Upper lobe of left lung (tissue), 6 donors: ENCODE results near the gene NOTCH3. TPM values are rescaled to one million over a fixed set of nuclear protein-coding genes. Genes with fewer than 3 reads are reported as not detected.

Experiments
- ATAC-seq, 2 donors: fragments of 200-7000 bp; cut with Tn5 transposase; one replicate each; pipeline ENCODE4 v1.9.1; 2022; ENCODE audit warnings: mild to moderate bottlenecking in 2 of 2, moderate library complexity in 2 of 2; ENCODE audit not compliant: low FRiP score in 2 of 2
- DNase-seq, 2 donors: peaks; one replicate each; pipeline ENCODE4 v3.0.0-alpha.2; 2019 to 2020
- H3K27ac ChIP-seq, 4 donors: fragments of 200-600 bp; sonication (generic); one replicate each; pipeline ENCODE4 v1.5.1; 2016 to 2019
- H3K27me3 ChIP-seq, 4 donors: fragments of 200-600 bp; sonication (generic); one replicate each; pipeline ENCODE4 v1.5.1; 2017 to 2019
- H3K36me3 ChIP-seq, 4 donors: fragments of 200-600 bp; sonication (generic); one replicate each; pipeline ENCODE4 v1.5.1; 2016 to 2019
- H3K4me1 ChIP-seq, 4 donors: fragments of 200-600 bp; sonication (generic); one replicate each; pipeline ENCODE4 v1.5.1; 2018 to 2019
- H3K4me3 ChIP-seq, 4 donors: fragments of 200-600 bp; sonication (generic); one replicate each; pipeline ENCODE4 v1.5.1; 2017 to 2019; ENCODE audit warnings: mild to moderate bottlenecking in 2 of 4, moderate library complexity in 1 of 4
- H3K9me3 ChIP-seq, 4 donors: fragments of 200-600 bp; sonication (generic); one replicate each; pipeline ENCODE4 v1.5.1; 2018 to 2019
- EP300 ChIP-seq, 4 donors: sonication (generic); formaldehyde crosslinking; IDR thresholded peaks; one replicate each; pipeline ENCODE4 v1.5.1; 2017; ENCODE audit warnings: antibody characterized with exemption in 4 of 4, control low read depth in 2 of 4
- POLR2A ChIP-seq, 4 donors: fragments of 450-650 bp; IDR thresholded peaks; one replicate each; pipeline ENCODE4 v1.5.1; 2016 to 2017; ENCODE audit warnings: antibody characterized with exemption in 4 of 4, mild to moderate bottlenecking in 2 of 4
- POLR2AphosphoS5 ChIP-seq, 2 donors: sonication (generic); formaldehyde crosslinking; IDR thresholded peaks; one replicate each; pipeline ENCODE4 v1.5.1; 2017; ENCODE audit warnings: antibody characterized with exemption in 2 of 2
- WGBS, 2 donors: methylation state at CpG; one replicate each; pipeline ENCODE4 v1.1.5; 2017 to 2018; 5-methylcytosine and 5-hydroxymethylcytosine counted together
- total RNA-seq, 6 donors: library from RNA; depleted of rRNA in 4 of 6; stranded (reverse); fragments of >200 nt in 4 of 6; gene quantifications; one replicate each; pipeline versions ENCODE4 v1.1.0 to v1.2.1, GENCODE V29; 2016 to 2021
- TF ChIP-seq, protein P1 (sequence below), 6 experiments: fragments of 450-650 bp in 4 of 6; fragments of 200-600 bp in 2 of 6; sonication (generic) in 2 of 6; IDR thresholded peaks; one replicate each; pipeline ENCODE4 v1.5.1; 2016 to 2019; ENCODE audit warnings: antibody characterized with exemption in 6 of 6
- donor health status: DM: no; HTN: no; CAD: no; lungs with moderate emphysema.
- donor health status: DM: no; HTN: yes; CAD: no; lungs with severe emphysema.

The NOTCH3 gene
- total RNA-seq, 6 donors from 2014 or later = 23.9 to 56.6 (median 43.1) TPM

DNA sequence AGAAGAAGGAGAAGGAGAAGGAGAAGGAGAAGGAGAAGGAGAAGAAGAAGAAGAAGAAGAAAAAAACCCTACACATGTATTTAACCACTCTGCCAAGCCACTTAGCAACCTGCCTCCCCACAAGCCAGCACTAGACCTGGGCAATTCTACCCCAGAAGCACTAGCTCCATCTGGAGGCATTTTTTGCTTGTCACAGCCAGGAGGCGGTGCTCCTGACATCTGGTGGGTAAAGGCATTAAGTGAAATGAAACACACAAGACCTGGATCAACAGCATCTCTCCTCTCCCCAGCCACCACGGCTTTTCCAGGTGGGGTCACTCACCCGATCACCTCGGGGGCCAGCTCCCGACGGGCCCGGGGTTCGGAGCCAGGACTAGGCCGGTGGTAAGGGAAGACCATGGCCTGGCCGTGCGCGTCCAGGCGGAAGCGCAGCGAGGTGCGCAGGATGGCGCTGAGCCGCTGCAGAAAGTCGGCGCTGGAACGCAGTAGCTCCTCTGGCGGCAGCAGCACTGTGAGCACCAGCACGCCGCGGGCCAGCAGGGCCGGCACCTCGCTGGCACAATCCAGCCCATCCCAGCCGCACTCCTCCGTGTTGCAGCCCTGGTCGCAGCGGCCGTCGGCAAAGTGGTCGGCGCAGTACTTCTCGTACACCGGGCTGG, 26.9 kb downstream of the NOTCH3 start:
- H3K4me1 ChIP-seq = peaks cover 3 to 10% (median 10%) of the 10 kb centered on the region in 4 donors
- H3K36me3 ChIP-seq = peaks cover 0 to 6% (median 4%) of the 10 kb centered on the region in 4 donors
- no peaks in the 10 kb centered on the region for H3K27me3 ChIP-seq
- no peak for ATAC-seq
- no peaks in the 10 kb centered on the region for H3K9me3 ChIP-seq
- TF ChIP-seq, protein P1, sequence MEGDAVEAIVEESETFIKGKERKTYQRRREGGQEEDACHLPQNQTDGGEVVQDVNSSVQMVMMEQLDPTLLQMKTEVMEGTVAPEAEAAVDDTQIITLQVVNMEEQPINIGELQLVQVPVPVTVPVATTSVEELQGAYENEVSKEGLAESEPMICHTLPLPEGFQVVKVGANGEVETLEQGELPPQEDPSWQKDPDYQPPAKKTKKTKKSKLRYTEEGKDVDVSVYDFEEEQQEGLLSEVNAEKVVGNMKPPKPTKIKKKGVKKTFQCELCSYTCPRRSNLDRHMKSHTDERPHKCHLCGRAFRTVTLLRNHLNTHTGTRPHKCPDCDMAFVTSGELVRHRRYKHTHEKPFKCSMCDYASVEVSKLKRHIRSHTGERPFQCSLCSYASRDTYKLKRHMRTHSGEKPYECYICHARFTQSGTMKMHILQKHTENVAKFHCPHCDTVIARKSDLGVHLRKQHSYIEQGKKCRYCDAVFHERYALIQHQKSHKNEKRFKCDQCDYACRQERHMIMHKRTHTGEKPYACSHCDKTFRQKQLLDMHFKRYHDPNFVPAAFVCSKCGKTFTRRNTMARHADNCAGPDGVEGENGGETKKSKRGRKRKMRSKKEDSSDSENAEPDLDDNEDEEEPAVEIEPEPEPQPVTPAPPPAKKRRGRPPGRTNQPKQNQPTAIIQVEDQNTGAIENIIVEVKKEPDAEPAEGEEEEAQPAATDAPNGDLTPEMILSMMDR (IDR thresholded peaks at IDR 0.05) = no peak
- no peak for TF ChIP-seq EP300 (IDR thresholded peaks at IDR 0.05)
- TF ChIP-seq POLR2A (IDR thresholded peaks at IDR 0.05) = no peak
- TF ChIP-seq POLR2AphosphoS5 (IDR thresholded peaks at IDR 0.05) = no peak
- 96 to 97% methylated on average over 22 to 36 of the region's 37 CpGs for WGBS, 2 donors
- DNase-seq = peak in 1 of 2 donors; percentile 71
- no peak overlapping the region for H3K4me3 ChIP-seq
- no peak overlapping the region for H3K27ac ChIP-seq

DNA sequence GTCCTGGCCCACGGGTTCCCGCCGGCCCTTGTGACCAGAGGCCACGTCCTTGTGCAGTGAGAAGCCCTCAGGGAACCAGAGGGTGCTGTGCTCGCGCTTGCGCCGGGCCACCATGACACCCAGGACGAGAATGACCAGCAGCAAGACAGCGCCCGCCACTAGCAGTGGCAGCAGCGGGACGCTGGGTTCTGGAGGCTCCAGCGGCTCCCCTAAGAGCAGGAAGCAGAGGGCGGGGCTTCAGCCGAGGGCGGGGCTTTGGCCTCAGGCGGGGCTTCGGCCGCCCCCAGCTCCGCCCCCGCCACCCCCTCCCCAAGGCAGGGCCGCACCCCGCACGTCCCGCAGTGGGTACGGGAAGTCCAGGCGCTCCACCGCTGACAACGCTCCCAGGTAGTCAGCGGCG, 30.4 kb downstream of the NOTCH3 start:
- peaks cover 0 to 9% (median 5%) of the 10 kb centered on the region in 4 donors for H3K9me3 ChIP-seq
- no peaks in the 10 kb centered on the region for H3K27me3 ChIP-seq
- H3K36me3 ChIP-seq = peaks cover 0 to 15% (median 9%) of the 10 kb centered on the region in 4 donors
- no peak overlapping the region for H3K27ac ChIP-seq
- DNase-seq (peak in 1 of 2 donors; percentile 73), ATAC-seq (peak in 1 of 2 donors; percentile 16)
- 92 to 98% methylated on average over 14 of the region's 32 CpGs for WGBS, 2 donors
- no peaks in the 10 kb centered on the region for H3K4me1 ChIP-seq
- no peak overlapping the region for H3K4me3 ChIP-seq
- TF ChIP-seq, protein P1 (IDR thresholded peaks at IDR 0.05) = no peak
- TF ChIP-seq POLR2A (IDR thresholded peaks at IDR 0.05) (no peak), EP300 (IDR thresholded peaks at IDR 0.05) (no peak), POLR2AphosphoS5 (IDR thresholded peaks at IDR 0.05) (no peak)

DNA sequence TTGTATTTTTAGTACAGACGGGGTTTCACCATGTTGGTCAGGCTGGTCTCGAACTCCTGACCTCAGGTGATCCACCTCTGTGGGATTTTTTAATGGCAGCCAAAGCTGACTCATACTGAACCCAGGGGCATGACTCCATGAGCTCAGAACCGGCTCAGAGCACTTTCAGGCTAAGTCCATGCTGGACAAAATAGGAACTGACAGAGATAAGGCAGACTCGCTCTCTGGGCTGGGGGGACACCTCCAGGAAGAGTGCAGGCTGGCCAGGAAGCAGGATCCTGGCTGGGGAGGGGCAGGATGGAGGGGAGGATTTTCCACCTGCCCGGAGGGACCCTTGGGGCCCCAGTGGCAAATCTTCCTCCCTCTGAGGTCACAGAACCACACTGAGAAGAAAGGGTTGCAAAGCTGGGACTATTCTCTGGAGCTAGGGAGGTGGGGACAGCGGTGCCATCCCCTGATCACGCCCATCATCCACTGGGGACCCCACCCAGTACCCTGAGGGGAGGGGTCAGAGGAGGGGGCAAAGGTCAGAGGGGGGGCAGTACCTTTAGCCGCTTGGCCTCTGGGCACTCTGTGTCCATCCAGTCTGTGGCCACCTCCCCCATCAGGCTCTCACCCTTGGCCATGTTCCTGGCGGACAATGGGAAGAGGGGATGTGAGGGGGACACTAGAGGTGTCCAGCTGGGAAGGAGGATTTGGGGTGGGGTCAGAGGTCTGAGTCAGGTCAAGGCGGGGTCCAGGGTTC, 31.1 kb downstream of the NOTCH3 start:
- H3K36me3 ChIP-seq = peaks cover 0 to 22% (median 10%) of the 10 kb centered on the region in 4 donors
- WGBS, 2 donors = 82 to 89% methylated on average over 8 to 9 of the region's 10 CpGs
- no peaks in the 10 kb centered on the region for H3K4me1 ChIP-seq
- ATAC-seq (peak in 1 of 2 donors; percentile 9), DNase-seq (no peak)
- H3K27ac ChIP-seq = no peak overlapping the region
- H3K27me3 ChIP-seq = no peaks in the 10 kb centered on the region
- TF ChIP-seq, protein P1 (IDR thresholded peaks at IDR 0.05) = no peak
- TF ChIP-seq POLR2AphosphoS5 (IDR thresholded peaks at IDR 0.05) = no peak
- no peak overlapping the region for H3K4me3 ChIP-seq
- H3K9me3 ChIP-seq = peaks cover 0 to 12% (median 9%) of the 10 kb centered on the region in 4 donors

DNA sequence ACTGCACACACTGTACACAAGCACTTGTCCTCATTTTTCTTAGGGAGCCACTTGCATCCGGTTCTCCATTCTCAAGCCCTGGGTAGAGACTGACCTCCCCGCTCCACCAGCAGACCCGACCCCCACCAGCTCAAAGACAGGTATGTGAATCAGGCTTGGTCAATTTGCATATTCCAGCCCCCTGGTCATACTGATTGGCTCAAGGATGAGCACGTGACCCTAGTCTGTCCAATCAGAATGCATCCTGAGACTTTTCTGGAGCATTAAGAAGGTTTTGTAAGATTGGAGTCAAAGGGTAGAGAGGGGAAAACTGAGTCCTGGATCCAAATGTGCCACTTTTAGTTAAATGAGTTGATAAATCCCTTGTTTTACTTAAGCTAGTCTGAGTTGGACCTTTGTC, 34.1 kb downstream of the NOTCH3 start:
- Histone ChIP-seq H3K9me3 (peaks cover 0 to 12% (median 9%) of the 10 kb centered on the region in 4 donors), H3K27ac (no peak overlapping the region), H3K27me3 (no peaks in the 10 kb centered on the region), H3K4me1 (no peaks in the 10 kb centered on the region), H3K36me3 (peaks cover 0 to 21% (median 9%) of the 10 kb centered on the region in 4 donors), H3K4me3 (no peak overlapping the region)
- 64 to 69% methylated on average over 4 of the region's 4 CpGs for WGBS, 2 donors
- TF ChIP-seq POLR2A (IDR thresholded peaks at IDR 0.05) = no peak
- DNase-seq = no peak
- no peak for ATAC-seq
